HUDEP-2 (cell line): ENCODE data around the gene LGALS4.
"Not testable (repeated sequence)": the region's sequence is repeated elsewhere in the genome, so short reads cannot be mapped to it uniquely, and the experiment has no call there.

Experiments
- DNase-seq, 76 experiments: peaks; one replicate each; lab custom pipeline; 2025; ENCODE audit not compliant: unreplicated experiment in 76 of 76; lab: John Stamatoyannopoulos, UW

LGALS4 gene

GRCh38 chr19:38812841-38813320, at the start of gene LGALS4:
LGALS4 (minus strand) TSS chr19:38812945; CDS start chr19:38812886, 59 bp downstream.
- DNase-seq, result peak in 22 of 76 experiments; percentile 12 to 43 (median 28)

- no peak for DNase-seq
These were observed 48.6 kb upstream of the LGALS4 start for GRCh38 chr19:38861368-38861767.

GRCh38 chr19:38859631-38860204, 47.0 kb upstream of the LGALS4 start:
- DNase-seq, result not testable (repeated sequence)

GRCh38 chr19:38856813-38857212, 44.1 kb upstream of the LGALS4 start:
- no peak for DNase-seq

GRCh38 chr19:38855751-38856150, 43.0 kb upstream of the LGALS4 start:
- not testable (repeated sequence) for DNase-seq

DNA sequence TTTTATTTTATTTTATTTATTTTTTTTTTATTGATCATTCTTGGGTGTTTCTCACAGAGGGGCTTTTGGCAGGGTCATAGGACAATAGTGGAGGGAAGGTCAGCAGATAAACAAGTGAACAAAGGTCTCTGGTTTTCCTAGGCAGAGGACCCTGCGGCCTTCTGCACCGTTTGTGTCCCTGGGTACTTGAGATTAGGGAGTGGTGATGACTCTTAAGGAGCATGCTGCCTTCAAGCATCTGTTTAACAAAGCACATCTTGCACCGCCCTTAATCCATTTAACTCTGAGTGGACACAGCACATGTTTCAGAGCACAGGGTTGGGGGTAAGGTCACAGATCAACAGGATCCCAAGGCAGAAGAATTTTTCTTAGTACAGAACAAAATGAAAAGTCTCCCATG, 42.2 kb upstream of the LGALS4 start:
- peak in 34 of 76 experiments; percentile 15 to 67 (median 36) for DNase-seq

DNA sequence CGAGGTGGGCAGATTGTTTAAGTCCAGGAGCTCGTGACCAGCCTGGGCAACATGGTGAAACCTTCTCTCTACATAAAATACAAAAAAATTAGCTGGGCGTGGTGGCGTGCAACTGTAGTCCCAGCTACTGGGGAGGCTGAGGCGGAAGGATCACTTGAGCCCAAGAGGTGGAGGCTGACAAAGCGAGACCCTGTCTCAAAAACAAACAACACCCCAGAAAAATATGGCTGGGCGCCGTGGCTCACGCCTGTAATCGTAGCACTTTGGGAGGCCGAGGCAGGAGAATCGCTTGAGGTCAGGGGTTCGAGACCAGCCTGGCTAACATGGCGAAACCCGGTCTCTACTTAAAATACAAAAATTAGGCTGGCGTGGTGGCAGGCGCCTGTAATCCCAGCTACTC, 40.5 kb upstream of the LGALS4 start:
- DNase-seq, result no peak

- DNase-seq, result peak in 48 of 76 experiments; percentile 23 to 81 (median 42)
These were observed 39.7 kb upstream of the LGALS4 start for GRCh38 chr19:38852231-38853044.

DNA sequence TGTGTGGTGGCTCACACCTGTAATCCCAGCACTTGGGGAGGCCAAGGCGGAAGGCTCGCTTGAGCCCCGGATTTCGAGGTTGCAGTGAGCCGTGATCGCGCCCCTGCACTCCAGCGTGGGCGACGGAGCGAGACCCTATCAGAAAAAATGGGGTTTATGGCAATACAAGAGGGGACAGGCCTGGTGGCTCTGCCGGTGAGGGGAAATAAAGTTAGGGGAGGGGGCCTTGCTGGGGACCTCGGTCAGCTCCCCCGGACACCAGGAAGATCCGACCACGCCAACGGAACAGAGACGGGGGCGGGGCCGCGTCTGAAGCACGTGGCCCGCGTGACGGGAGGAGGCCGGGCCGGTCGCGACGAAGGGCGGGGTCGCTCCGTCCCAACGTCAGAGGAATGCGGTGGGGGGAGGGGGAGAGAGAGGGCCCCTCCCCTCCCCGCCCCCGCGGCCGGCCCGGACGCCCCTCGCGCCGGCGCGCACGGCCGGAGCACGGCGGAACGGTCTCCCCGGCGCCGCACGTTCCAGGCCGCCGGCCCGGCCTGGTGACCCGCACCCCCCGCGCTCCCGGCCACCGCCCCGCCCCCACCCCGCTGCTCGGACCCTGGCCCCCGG, 39.0 kb upstream of the LGALS4 start:
- DNase-seq, result peak in 75 of 76 experiments; percentile 42 to 98 (median 91)

DNA sequence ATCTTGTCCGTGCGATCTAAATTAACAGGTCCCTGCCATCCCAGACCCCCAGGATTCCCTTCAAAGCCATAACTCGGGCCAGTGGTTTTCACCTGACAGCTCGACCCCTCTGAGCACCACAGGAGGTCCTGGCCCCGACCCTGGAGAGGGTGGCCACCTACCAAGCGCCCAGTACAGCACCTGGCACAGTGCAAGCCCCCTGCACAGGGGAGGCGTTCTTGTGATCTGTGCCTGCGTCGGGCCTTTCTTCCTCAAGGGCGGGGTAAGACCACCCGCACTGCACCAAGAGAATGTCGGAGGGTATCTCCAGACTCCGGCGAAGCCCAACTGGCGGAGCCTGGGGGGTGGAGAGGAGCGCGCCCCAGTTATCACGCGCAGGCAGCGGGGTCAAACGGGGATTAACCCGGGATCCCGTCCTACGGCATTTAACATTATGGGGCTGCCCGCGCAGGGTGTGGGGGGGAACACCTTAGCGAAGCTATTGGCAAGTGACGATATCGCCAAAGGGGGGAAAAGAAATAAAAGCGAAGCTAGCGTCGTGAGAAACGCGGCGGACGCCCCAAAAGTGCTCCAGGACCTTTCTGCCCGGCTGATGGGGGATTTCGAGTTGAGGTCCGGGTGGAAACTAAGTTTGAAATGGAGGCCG, 38.4 kb upstream of the LGALS4 start:
- peak in 44 of 76 experiments; percentile 16 to 88 (median 50) for DNase-seq

- DNase-seq, result peak in 20 of 76 experiments; percentile 49 to 100 (median 100)
These were observed 37.8 kb upstream of the LGALS4 start for GRCh38 chr19:38850436-38850975.

- DNase-seq, result peak in 74 of 76 experiments; percentile 98 to 100 (median 100)
These were observed 37.2 kb upstream of the LGALS4 start, which contains the start of gene HNRNPL for GRCh38 chr19:38849860-38850435. HNRNPL (minus strand) TSS chr19:38849986; CDS start chr19:38849966, 20 bp downstream.

GRCh38 chr19:38849147-38849859, 36.6 kb upstream of the LGALS4 start:
- peak; percentile 71 to 100 (median 99) for DNase-seq

- peak in 2 of 76 experiments; percentile 19 to 44 for DNase-seq
These were observed 35.8 kb upstream of the LGALS4 start for GRCh38 chr19:38848299-38849146.

- no peak for DNase-seq
These were observed 33.4 kb upstream of the LGALS4 start for GRCh38 chr19:38846097-38846496.

- DNase-seq, result no peak
These were observed 32.8 kb upstream of the LGALS4 start for GRCh38 chr19:38845374-38846024.

GRCh38 chr19:38844093-38844686, 31.4 kb upstream of the LGALS4 start:
- DNase-seq, result no peak
